HepG2 (cell line): ENCODE data around the gene TUBGCP6. TPM values are rescaled to one million over a fixed set of nuclear protein-coding genes. Genes with fewer than 3 reads are reported as not detected.

ENCODE experiments used
- CTCF ChIP-seq: sonication (generic); formaldehyde crosslinking; IDR thresholded peaks from 2 replicates; pipeline ENCODE4 v1.5.0; 2020; ENCODE audit warnings: mild to moderate bottlenecking, missing genetic modification reagents, moderate library complexity
- HNF4A ChIP-seq: sonication (generic); formaldehyde crosslinking; IDR thresholded peaks from 2 replicates; pipeline ENCODE4 v1.4.0; 2020; ENCODE audit warnings: missing genetic modification reagents
- JUN ChIP-seq: sonication (generic); formaldehyde crosslinking; IDR thresholded peaks from 2 replicates; pipeline ENCODE4 v1.4.0; 2020; ENCODE audit warnings: mild to moderate bottlenecking, missing genetic modification reagents
- LCORL ChIP-seq, 2 experiments: fragments of 450-650 bp in 1 of 2; sonication (generic) in 1 of 2; formaldehyde crosslinking in 1 of 2; IDR thresholded peaks; 2 replicates each; pipeline versions ENCODE4 v1.5.0 to v1.6.1; 2017 to 2020; ENCODE audit warnings: antibody characterized with exemption in 1 of 2, missing genetic modification reagents in 1 of 2
- PAWR ChIP-seq: sonication (generic); formaldehyde crosslinking; IDR thresholded peaks from 2 replicates; pipeline ENCODE4 v1.4.0; 2020; ENCODE audit warnings: missing genetic modification reagents, mild to moderate bottlenecking, borderline replicate concordance
- PBX2 ChIP-seq: IDR thresholded peaks from 2 replicates; pipeline ENCODE4 v1.6.1; 2016; ENCODE audit warnings: control low read depth
- RFXAP ChIP-seq: sonication (generic); formaldehyde crosslinking; IDR thresholded peaks from 2 replicates; pipeline ENCODE4 v1.4.0; 2020; ENCODE audit warnings: missing genetic modification reagents, borderline replicate concordance
- SOX13 ChIP-seq, 3 experiments: fragments of 450-650 bp in 1 of 3; sonication (generic) in 1 of 3; formaldehyde crosslinking in 1 of 3; IDR thresholded peaks in 2 of 3; conservative IDR thresholded peaks in 1 of 3; 2 replicates each; pipeline versions ENCODE4 v1.5.0 to v1.6.1; 2016 to 2020; ENCODE audit warnings: antibody characterized with exemption in 1 of 3, mild to moderate bottlenecking in 1 of 3, missing compliant biosample characterization in 1 of 3, missing genetic modification reagents in 1 of 3, moderate library complexity in 1 of 3
- ZNF180 ChIP-seq: sonication (generic); formaldehyde crosslinking; IDR thresholded peaks from 2 replicates; pipeline ENCODE4 v1.4.0; 2020; ENCODE audit warnings: low read depth, missing genetic modification reagents, borderline replicate concordance
- ZNF280D ChIP-seq: sonication (generic); formaldehyde crosslinking; IDR thresholded peaks from 2 replicates; pipeline ENCODE4 v1.5.1; 2020; ENCODE audit warnings: mild to moderate bottlenecking, missing genetic modification reagents
- ZNF513 ChIP-seq: sonication (generic); formaldehyde crosslinking; conservative IDR thresholded peaks from 2 replicates; pipeline ENCODE4 v1.5.0; 2020; ENCODE audit warnings: missing genetic modification reagents
- ZNF530 ChIP-seq: sonication (generic); formaldehyde crosslinking; IDR thresholded peaks from 2 replicates; pipeline ENCODE4 v1.5.0; 2020; ENCODE audit warnings: low read depth, mild to moderate bottlenecking, missing genetic modification reagents
- ZNF563 ChIP-seq: sonication (generic); formaldehyde crosslinking; IDR thresholded peaks from 2 replicates; pipeline ENCODE4 v1.8.0; 2022; ENCODE audit warnings: mild to moderate bottlenecking, moderate library complexity, missing genetic modification reagents
- ZNF574 ChIP-seq: sonication (generic); formaldehyde crosslinking; IDR thresholded peaks from 2 replicates; pipeline ENCODE4 v1.4.0; 2020; ENCODE audit warnings: missing genetic modification reagents
- ZNF740 ChIP-seq: sonication (generic); formaldehyde crosslinking; IDR thresholded peaks from 2 replicates; pipeline ENCODE4 v1.4.0; 2020; ENCODE audit warnings: missing genetic modification reagents
- ZNF784 ChIP-seq: sonication (generic); formaldehyde crosslinking; IDR thresholded peaks from 2 replicates; pipeline ENCODE4 v1.5.1; 2020; ENCODE audit warnings: missing genetic modification reagents, mild to moderate bottlenecking, borderline replicate concordance
- ZSCAN25 ChIP-seq: sonication (generic); formaldehyde crosslinking; IDR thresholded peaks from 2 replicates; pipeline ENCODE4 v1.8.0; 2022; ENCODE audit warnings: mild to moderate bottlenecking, missing genetic modification reagents
- polyA plus RNA-seq, 8 experiments: library from polyadenylated mRNA; depleted of rRNA in 3 of 8; stranded (reverse) in 7 of 8; unstranded in 1 of 8; fragments of >200 nt; fragmentation: Illumina TruSeq in 4 of 8; extraction: Trizol in 4 of 8; gene quantifications; 2 replicates each; pipeline versions ENCODE4 v1.2.1 to v1.2.3, GENCODE V29; 2011 to 2016; ENCODE audit warnings: low read depth in 4 of 8, missing spikeins in 1 of 8, mixed read lengths in 1 of 8; ENCODE audit not compliant: insufficient read depth in 1 of 8
- total RNA-seq, 5 experiments: library from RNA; depleted of rRNA; stranded (reverse); fragments of >200 nt; fragmentation: Illumina TruSeq; extraction: Trizol; gene quantifications; 2 replicates each; pipeline ENCODE4 v1.2.3, GENCODE V29; 2016; ENCODE audit warnings: low read depth in 1 of 5

TUBGCP6 gene
- total and polyA plus RNA-seq, 2 of the 13 experiments (the other 11 are each of a cell fraction or from before 2014, with no cell fraction given), result 14.6 to 15.7 TPM

- TF ChIP-seq CTCF (CRISPR knock-in tag) (peak; percentile 75), SOX13 (IDR thresholded peaks at IDR 0.05) (no peak), SOX13 (CRISPR knock-in tag; conservative IDR thresholded peaks at IDR 0.05 in 1 of 2, IDR thresholded peaks at IDR 0.05 in 1 of 2) (no peak), ZNF180 (CRISPR knock-in tag) (no peak), PAWR (CRISPR knock-in tag) (no peak), ZNF784 (CRISPR knock-in tag) (no peak), ZSCAN25 (CRISPR knock-in tag) (peak; percentile 59; the same call in 1 of the 2 replicates), ZNF280D (CRISPR knock-in tag) (no peak), ZNF574 (CRISPR knock-in tag) (peak; percentile 78), ZNF740 (CRISPR knock-in tag) (no peak), ZNF563 (CRISPR knock-in tag) (peak; percentile 37; the same call in 1 of the 2 replicates), ZNF530 (CRISPR knock-in tag) (no peak), RFXAP (no peak), JUN (CRISPR knock-in tag) (no peak), HNF4A (CRISPR knock-in tag) (no peak), PBX2 (CRISPR knock-in tag) (no peak), LCORL (IDR thresholded peaks at IDR 0.05) (no peak), LCORL (CRISPR knock-in tag; IDR thresholded peaks at IDR 0.05) (no peak), ZNF513 (no peak)
Measured at GRCh38 chr22:50276143-50276542, 31.3 kb upstream of the TUBGCP6 start (continued).
